ENCODE measurements around the gene TSPAN4.

Gene TSPAN4

DNA sequence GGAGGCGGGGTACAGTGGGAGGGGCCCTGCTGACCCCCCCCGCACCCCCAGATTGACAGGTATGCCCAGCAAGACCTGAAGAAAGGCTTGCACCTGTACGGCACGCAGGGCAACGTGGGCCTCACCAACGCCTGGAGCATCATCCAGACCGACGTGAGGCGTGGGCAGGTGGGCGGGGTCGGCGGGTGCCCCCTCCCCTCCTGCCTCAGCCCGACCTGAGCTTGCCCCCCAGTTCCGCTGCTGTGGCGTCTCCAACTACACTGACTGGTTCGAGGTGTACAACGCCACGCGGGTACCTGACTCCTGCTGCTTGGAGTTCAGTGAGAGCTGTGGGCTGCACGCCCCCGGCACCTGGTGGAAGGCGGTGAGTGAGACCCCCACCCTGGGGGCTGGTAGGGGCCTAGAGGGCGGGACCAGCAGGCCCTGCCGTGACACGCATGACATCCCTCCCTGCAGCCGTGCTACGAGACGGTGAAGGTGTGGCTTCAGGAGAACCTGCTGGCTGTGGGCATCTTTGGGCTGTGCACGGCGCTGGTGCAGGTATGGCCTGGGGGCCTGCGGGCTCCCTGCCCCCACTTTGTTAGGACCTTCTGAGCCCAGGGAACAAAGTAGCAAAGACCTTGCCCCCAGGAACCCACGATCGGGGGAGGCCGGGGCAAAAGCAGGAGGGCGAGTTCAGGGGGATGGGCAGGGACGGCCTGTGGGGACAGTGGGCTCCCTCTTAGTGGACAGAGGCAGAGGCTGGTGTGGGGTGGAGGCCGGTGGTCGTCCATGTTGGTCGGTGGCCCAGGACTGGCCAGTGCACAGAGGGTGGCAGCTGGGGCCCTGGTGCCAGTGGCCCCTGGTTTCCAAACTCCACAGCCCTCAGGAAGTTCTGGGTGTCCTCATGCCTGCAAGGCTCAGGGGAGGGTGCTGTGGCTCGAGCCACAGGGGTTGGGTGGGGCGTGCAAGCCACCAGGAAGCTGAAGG is 23.1 kb downstream of the TSPAN4 start:
- no peak for DNase-seq (ENCODE audit: low read depth)

DNA sequence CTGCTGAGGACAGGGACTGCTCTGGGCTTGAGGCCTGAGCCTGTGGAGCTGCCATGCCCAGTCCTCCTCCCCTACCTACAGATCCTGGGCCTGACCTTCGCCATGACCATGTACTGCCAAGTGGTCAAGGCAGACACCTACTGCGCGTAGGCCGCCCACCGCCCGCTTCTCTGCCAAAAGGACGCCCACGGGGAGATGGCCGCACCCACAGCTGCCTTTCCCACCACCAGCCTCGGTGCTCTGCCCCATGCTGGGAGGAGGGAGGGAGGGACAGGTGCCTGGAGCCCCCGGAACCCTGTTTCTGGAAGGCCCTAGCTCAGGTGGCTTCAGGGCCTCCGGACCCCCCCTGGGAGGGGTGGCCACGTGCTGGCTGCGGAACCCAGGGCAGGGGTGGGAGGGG is 23.8 kb downstream of the TSPAN4 start:
- DNase-seq (ENCODE audit: low read depth) = no peak

DNA sequence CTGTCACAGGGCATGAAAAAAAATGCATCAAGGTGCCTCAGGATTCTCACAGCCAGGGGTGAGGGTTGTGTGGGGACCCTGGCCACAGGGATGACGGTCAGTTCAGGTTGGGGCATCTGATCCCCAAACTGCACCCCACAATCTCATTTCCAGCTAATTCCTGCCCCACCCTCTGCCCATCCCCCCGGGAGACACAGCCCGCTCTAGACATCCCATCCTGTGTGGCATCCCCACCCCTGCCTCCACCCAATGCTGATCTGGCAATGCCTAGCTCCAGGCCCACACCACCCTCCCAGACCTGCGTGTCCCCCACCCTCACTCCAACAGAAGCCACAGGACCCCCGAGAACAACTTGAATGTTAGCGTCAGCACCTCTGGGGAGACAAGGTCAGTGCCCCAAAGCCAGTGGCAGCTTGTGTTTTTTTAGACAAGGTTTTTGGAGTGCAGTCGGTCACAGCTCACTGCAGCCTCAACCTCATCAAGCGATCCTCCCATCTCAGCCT is 25.3 kb downstream of the TSPAN4 start:
- DNase-seq (ENCODE audit: low read depth) = no peak

DNA sequence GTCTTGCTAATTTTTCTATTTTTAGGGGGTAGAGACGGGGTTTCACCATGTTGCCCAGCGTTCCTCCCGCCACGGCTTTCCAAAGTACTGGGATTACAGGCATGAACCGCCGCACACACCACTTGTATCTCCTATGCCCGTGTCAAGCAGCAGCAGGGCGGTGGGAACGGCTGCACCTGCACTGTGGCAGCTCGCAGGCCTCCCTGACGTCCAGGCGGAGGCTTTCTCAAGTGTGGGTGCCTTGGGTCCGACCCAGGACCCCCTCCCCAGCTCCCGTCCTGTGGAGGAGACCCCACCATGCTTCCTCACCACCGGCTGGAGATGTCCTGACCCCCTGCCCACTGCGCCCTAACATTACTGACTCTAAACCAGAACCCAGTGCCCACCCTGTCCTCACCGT is 25.7 kb downstream of the TSPAN4 start:
- DNase-seq (ENCODE audit: low read depth) = no peak

DNA sequence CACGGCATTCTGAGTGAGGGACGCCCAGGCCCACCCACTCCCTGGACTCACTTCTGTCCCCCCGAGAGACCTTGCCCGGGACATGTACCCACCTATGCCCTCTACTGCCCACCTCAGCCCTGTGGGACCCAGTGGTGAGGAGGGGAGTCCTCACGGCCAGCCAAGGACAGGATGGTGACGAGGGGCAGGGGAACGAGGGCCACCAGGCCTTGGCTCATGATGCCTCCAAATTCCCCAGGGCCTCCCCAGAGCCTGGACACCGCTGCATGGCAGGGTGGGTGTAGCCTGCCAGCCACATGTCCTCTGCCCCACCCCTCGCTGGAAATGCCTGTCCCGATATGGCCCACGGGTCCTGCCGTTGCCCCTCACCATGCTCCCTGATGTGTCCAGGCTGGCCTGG is 26.1 kb downstream of the TSPAN4 start:
- DNase-seq (ENCODE audit: low read depth) = no peak

DNA sequence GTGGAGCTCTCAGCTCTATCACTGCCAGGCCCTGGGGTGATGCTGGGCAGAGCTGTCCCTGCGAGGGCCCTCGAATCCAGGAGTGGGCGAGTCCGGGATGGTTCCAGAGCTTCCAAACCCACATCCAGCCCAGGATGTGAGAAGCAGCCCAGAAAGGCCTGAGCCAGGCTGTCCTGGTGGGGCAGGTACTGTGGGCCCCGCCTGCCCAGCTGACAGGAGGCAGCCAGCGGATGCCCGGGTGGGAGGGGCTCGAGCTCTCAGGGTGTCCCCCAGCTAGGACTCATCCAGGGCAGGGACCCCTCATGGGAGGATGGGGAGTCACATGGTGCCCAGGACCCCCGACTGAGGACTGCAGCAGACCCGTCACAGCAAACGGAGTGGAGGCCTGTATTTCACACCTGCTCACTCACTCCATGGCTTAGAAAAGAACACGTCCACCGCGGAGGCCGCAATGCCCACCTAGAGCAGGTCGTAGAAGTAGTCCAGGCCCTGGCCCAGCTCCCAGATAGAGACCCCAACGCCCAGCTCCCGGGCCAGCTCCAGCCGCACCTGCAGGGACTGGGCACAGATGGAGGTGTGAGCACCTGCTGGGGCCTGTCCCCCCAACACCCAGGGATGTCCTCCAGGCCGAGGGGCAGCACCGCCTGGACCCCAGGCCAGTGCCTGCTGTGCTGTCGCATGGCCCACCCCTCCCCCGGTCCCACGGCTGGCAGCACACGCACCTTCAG is 26.9 kb downstream of the TSPAN4 start:
- no peak for DNase-seq (ENCODE audit: low read depth)

DNA sequence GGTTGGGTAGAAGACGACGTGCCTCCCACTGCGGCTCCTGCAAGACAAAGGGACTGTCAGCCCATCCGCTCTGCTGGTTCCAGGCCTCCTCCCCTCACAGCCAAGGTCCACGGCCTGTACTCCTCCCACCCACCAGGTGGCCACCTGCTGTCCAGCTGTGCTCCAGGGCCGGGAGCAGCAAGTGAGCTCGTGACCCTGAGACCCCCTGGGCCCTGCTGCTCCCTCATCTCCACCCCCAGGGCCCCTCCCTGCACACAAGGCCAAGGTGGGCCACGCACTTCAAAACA is 27.4 kb downstream of the TSPAN4 start:
- DNase-seq (ENCODE audit: low read depth) = no peak

DNA sequence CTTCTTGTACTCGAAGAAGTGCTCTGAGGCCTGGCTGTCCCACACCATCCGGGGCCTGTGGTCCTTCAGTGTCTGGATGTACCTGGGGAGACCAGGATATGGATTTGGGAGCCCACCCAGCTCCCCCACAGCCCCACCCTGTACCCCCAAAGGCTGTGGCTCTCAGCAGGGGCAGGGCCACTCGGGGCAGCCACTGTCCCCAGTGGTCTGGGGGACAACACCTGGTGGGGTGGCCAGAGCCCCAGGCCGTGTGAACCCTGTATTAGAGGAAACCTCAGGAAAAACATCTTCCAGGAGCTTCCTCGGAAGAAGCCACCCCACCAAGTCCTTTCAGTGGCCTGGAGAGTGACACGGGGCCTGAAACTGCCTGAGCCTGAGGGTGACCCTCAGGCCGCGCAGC is 27.8 kb downstream of the TSPAN4 start:
- DNase-seq (ENCODE audit: low read depth) = no peak

DNA sequence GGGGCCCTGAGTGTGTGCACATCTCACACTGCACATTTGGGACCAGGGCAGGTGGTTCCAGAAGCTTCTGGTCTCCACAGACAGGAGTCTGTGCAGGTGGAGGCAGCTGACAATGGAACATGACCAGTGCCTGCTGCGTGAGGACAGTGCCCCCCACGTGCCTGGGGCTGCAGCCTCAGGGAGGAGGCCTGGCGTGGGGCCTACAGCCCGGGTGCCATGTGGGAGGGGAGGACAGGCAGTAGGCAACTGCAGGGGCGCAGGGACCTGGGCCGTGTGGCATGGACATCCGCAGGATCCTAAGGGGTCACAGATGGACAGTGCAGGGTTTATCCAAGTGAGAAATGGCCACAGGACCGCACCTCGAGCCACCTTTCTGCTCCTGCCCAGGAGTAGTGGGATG is 28.8 kb downstream of the TSPAN4 start:
- no peak for DNase-seq (ENCODE audit: low read depth)

DNA sequence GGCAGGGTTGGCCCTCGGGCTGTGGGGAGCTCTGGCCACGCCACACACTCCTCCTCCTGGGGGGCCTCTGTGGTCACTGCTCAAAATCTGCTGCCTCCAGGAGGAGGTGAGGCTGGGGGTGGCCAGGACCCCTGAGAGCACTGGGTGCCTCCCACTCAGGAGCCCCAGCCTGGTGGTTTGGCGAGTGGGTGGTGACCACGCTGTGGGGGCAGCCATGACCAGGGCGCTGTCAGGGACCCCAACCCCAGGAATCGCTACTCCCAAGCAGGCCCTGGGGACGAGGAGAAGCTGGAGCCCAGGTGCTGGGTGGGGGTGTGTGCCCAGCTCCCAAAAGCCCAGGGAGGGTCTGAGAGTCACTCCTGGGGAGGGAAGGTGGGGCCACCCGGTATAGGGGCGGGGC is 30.1 kb downstream of the TSPAN4 start:
- no peak for DNase-seq (ENCODE audit: low read depth)

DNA sequence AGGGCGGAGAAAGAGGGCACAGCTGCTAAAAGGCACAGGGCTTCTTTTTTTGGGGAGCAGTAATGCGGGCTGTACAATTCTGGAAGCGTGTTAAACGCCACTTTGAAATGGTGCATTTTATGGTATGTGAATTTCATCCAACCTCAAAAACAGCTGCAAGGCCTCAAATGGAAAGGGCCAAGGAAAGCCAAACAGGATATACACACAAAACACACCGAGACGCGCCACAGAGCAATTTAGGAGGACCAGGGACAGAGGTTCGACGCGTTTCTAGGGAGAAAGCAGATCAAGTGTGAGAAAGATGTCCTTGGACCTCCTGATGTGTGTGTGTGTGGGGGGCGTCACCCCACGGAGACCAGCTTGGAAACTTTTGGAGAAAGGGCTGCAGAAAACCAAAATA is 31.1 kb downstream of the TSPAN4 start:
- DNase-seq (ENCODE audit: low read depth) = no peak

DNA sequence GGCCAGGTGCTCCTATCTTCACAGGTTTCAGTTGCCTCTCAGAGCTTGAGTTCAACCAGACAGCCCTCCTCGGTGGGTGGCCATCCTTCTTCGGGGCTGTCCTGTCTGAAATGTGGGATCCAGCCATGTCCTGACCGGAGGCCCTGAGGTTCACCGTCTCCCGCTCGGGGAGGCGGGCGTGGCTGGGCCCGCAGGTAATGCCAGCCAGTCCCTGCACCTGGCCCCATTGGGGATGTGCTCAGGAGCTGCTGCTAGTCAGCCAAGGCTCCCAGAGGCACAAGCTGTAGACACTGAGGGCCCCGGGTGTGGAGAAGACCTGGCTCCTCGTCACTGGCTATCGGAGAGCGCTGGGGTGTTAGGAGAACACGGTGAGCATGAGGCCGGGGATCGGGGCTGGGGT is 32.6 kb downstream of the TSPAN4 start:
- no peak for DNase-seq (ENCODE audit: low read depth)

DNA sequence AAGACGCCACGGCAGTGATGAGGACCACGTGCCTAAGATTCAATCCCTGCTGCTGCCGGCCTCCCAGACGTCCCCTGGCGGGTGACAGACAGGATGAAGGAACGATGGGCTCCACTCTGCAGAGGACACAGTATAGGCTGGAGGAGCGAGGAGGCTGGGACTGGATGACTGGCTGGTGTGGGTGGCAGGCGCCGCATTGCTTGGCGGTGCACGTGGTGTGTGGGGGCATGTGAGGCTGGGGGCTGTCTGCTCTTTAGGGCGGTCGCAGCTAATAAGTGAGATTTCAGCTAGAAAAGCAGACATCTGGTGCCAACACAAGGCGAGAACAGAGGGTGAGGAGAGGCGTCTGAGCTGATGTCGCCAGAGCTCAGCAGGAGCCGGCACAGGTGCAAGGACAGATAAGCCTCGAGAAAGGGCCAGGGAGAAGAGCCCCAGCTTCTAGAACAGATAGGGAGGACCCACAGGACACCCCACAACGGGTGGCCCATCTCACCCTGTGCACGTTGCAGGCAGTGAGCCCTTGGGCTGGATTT is 33.2 kb downstream of the TSPAN4 start:
- no peak for DNase-seq (ENCODE audit: low read depth)

DNA sequence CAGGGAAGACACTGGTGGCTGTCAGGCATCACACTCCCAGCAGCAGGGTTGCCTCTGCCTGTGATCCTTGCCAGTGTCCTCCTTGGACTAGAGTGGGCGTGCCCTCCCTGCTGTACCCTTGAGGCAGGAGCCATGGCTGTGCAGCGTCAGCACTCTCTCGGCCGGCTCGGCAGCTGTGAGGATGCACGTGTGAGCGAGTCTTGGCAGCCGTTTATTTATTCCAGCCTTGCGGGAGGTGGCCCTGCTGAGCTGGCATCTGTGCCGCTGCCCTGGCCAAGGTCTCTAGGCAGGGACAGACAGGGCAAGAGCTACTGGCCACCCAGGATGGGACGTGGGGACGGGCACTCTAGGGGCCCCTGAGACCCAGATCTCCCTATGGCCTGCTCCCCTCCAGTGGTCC is 33.9 kb downstream of the TSPAN4 start:
- DNase-seq (ENCODE audit: low read depth) = no peak

DNA sequence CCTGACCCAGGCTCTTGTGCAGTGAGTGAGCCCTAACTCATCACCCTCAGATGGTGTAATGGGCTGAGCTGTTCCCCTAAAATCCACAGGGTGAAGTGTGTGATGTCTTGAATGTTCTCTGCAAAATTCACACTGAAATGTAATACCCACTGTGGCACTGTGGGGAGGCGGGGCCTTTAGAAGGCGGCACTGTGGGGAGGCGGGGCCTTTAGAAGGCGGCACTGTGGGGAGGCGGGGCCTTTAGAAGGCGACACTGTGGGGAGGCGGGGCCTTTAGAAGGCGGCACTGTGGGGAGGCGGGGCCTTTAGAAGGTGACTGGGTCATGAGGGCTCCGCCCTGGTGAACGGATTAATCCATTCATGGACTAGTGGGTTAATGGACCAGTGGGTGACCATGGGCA is 34.9 kb downstream of the TSPAN4 start:
- no peak for DNase-seq (ENCODE audit: low read depth)

DNA sequence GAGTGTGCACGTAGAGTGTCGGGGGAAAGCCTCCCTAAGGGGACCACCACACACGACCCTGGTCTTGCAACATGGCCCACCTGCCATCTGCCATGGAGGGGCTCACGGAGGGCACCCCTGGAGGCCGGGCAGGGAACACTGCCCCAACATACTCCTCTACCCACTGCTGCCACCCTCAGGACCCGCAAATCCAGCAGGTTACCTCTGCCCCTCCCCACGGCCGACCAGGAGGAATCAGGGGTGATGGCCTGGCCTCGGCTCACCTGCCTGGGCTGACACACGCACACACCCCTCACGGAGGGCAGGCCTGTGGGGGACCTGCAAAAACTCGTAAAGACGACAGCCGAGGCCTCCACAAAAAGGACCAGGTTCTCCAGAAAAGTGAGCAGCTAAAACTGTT is 37.8 kb downstream of the TSPAN4 start:
- no peak for DNase-seq (ENCODE audit: low read depth)

DNA sequence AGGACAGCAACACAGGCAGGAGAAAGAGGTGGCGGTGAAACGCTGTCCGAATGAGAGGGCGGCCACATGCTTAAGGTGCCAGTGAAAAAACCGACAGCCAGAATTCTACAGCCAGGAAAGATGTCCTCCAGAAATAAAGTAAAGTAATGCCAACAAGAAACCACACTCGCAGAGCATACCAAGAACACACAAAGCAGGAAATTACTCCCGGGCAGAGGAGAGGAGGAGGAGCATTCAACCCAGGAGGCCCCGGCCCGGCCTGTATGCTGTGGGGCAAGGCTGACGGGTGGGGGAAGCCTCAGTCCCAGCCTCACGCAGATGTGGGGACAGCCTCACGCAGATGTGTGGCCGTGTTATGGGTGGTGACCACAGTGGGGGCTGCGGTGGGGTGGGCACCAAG is 39.9 kb downstream of the TSPAN4 start:
- DNase-seq (ENCODE audit: low read depth) = no peak

DNA sequence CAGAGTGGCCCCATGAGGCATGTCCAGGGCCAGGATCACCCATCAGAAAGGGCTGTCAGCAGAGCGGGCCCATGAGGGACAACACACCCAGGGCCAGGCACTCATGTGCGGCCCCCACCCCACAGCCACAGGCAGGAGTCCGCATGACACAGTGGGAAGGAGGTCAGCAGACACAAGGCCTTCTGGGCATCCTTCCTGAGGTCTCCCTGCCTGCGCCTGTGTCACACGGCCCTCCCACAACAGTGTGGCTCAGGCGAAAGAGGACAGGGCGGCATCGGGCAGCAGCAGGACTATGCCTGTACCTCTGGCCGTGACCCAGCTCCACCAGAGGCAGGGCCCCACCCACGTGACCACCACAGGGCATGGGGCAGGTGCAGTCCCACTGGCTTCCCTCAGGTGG is 40.9 kb downstream of the TSPAN4 start:
- DNase-seq (ENCODE audit: low read depth) = no peak

DNA sequence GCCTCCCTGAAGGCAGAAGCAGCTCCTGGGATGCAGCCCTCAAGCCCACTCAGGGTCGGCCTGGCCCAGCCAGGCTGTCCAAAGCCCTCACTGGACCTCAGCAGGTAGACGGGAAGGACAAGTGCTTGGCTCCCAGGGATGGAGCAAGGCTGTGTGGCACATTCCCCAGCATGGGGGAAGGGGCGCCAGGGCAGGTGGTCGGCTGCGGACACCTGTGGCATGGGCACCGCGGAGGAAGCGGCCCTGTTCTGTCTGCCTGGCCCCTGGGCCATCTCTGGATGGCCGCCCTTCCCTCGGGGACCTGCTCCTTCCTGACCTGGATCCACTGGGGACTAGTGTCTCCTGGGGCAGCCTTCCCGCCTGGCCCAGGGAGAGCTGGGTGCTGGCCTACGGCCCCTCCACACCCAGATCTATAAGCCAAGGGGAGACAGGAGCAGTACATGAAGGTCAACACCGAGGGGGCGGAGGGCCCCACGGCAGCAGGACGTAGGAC is 42.0 kb downstream of the TSPAN4 start:
- no peak for DNase-seq (ENCODE audit: low read depth)

DNA sequence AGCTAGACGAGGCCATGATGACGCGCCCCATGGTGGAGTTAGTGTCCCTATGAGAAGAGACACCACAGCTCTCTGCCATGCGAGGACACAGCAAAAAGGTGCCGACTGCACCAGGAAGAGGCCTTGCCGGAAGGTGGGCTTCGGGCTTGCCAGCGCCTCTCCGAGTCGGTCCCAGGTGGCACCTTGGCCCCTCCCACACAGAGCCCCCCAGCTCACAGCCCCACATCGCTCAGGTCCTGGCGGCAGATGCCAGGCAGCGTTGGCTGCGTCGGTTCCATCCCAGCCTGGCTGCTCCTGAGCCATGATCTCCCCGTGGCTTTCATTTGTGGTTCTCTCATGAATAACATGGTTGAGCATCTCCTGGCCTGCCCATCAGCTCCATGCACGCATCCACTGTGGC is 43.9 kb downstream of the TSPAN4 start:
- DNase-seq (ENCODE audit: low read depth) = no peak

DNA sequence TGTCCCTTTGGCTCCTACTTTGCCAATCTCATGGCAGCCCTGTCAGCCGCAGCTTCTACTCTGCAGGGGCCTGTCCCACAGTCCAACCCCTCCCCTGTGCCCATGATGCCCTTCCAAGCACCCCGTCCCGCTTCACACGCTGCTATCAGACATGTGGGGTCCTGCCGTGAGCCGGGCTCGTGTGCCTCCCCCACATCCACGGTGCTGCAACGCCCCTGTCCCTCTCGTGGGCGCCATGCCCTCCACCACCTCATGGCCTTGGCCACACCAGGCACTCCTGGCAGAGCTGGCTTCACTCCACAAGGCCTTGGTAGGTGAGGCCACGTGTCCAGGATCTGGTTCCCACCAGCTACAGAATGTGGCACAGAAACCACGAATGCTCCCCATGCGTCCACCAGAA is 44.9 kb downstream of the TSPAN4 start:
- DNase-seq (ENCODE audit: low read depth) = no peak

DNA sequence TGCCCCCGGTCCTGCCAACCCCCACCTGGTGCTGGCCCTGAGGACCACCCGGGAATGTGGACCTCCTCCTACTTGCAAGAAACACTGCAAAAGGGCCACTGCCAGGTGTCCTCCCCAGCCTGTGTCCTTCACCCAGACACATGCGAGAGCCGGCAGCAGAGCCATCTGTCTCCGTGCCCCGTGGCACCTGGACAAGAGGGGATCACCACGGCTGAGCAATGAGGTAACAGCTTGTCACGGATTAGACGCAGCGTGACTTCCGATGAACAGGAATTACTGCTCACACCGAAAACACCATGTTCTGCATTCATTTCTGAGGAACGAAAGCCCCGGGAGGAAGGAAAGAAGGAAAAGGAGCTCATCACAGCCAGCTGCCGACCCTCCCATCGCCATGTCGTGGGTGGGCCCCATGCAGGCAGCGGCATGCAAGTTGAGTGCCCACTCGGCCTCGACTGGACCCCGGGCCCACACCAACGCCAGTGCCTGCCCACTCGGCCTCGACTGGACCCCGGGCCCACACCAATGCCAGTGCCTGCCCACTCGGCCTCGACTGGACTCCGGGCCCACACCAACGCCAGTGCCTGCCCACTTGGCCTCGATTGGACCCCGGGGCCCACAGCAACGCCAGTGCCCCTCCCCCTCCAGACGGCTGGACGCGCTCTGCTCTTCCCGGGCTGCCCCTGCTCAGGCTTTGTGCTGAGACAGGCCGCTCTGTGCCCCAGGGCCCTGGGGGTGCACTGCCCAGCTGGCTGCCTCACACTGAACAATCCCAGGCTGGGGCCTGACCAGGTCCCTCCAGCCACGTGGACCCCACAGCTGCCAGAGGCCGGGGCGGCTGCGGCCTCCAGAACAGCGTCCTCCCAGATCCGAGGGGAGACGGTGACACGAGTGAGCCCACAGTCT is 45.9 kb downstream of the TSPAN4 start:
- no peak for DNase-seq (ENCODE audit: low read depth)
